VCaP (cell line): ENCODE measurements around the gene BMPR1B.

ENCODE experiments used
- H3K27ac ChIP-seq: fragments of 450-650 bp; 2 replicates; pipeline ENCODE4 v1.5.1; 2017
- CTCF ChIP-seq: fragments of 450-650 bp; conservative IDR thresholded peaks from 2 replicates; pipeline ENCODE4 v1.5.1; 2017; ENCODE audit warnings: mild to moderate bottlenecking, moderate library complexity

The BMPR1B gene

GRCh38 chr4:94936854-94937253 is 179.1 kb downstream of the BMPR1B start:
- H3K27ac ChIP-seq: no peak overlapping the region
- no peak for TF ChIP-seq CTCF

- TF ChIP-seq CTCF: no peak
- no peak overlapping the region for H3K27ac ChIP-seq
Measured at GRCh38 chr4:94939791-94940519, 182.2 kb downstream of the BMPR1B start.

- H3K27ac ChIP-seq: no peak overlapping the region
Measured at GRCh38 chr4:94940520-94940908, 182.8 kb downstream of the BMPR1B start.

GRCh38 chr4:94941706-94942105 is 184.0 kb downstream of the BMPR1B start:
- no peak overlapping the region for H3K27ac ChIP-seq
- no peak for TF ChIP-seq CTCF

More at GRCh38 chr4:94940520-94940908, 182.8 kb downstream of the BMPR1B start:
- no peak for TF ChIP-seq CTCF

GRCh38 chr4:94944726-94945125 is 187.0 kb downstream of the BMPR1B start:
- no peak overlapping the region for H3K27ac ChIP-seq
- no peak for TF ChIP-seq CTCF

GRCh38 chr4:94947681-94948108 is 189.9 kb downstream of the BMPR1B start:
- TF ChIP-seq CTCF: no peak

GRCh38 chr4:94954251-94954650 is 196.5 kb downstream of the BMPR1B start:
- no peak overlapping the region for H3K27ac ChIP-seq
- no peak for TF ChIP-seq CTCF

More at GRCh38 chr4:94947681-94948108, 189.9 kb downstream of the BMPR1B start:
- no peak overlapping the region for H3K27ac ChIP-seq
